GM19467 (cell line): ENCODE measurements around the gene KIF9.
"Not testable (repeated sequence)": the region's sequence is repeated elsewhere in the genome, so short reads cannot be mapped to it uniquely, and the experiment has no call there.

Experiments
- ATAC-seq: cut with Tn5 transposase; IDR thresholded peaks from one replicate; pipeline ENCODE4 v1.9.1; 2021; ENCODE audit warnings: mild to moderate bottlenecking, moderate library complexity; ENCODE audit not compliant: unreplicated experiment

Gene KIF9

DNA sequence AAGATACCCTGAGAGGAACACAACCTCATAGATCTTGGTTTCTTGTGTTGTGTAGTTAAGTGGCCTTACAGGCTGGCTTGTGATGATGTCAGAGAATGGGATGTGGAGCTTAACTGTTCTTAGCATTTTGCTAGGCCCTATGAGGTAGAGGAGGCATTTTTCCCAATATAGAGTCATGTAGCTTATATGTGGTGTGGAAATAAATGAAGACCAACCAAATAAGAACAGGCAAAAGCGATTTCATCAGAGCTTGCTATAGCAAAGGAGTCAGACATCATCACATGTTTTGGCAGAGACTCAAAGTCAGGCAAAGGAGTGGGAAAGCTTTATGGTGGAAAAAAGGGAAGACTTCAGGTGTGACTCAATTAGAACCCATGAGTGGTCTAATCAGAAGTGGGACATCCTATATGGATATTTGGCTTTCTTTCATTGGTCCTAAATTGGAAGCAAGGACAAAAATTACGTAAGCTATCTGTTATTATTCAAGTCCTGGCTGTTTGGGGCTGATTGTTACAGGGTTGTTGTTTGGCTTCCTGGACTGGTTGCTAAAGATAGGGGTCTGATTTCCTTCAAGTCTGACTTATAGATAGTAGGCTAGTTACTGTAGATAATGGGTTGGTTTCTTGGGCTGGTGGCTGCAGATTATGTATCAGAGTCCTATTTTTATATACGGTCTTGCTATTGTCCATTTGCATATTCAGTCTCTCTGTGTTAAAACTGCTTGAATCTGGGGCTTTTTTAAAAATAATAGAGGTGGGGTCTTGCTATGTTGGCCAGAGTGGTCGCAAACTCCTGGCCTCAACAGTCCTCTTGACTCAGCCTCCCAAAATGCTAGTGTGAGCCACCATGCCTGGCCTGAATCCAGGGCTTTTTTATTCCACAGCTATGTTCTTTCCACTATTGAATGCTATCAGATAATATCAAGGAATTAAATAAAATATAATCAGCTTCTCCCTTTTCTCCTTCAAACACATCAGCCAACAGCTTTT is 88.4 kb downstream of the KIF9 start:
- no peak for ATAC-seq

GRCh38 chr3:47186285-47186684 is 96.3 kb downstream of the KIF9 start:
- no peak for ATAC-seq

DNA sequence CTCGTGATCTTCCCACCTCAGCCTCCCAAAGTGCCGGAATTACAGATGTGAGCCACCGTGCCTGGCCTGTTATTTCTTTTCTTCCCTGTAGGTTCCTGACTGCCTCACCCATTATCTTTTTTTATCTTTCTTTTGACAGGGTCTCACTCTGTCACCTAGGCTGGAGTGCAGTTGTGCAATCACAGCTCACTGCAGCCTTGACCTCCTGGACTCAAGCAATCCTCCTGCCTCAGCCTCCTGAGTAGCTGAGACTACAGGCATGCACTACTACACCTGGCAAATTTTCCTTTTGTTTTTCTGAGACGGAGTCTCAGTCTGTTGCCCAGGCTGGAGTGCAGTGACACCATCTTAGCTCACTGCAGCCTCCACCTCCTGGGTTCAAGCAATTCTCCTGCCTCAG is 100.9 kb downstream of the KIF9 start:
- not testable (repeated sequence) for ATAC-seq

DNA sequence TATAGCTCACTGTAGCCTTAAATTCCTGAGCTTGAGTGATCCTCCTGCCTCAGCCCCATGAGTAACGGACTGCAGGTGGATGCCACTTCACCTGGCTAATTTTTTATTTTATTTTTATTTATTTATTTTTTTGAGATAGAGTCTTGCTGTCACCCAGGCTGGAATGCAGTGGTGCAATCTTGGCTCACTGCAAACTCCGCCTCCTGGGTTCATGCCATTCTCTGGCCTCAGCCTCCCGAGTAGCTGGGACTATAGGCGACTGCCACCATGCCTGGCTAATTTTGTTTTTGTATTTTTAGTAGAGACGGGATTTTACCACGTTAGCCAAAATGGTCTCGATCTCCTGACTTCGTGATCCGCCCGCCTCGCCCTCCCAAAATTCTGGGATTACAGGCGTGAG is 102.6 kb downstream of the KIF9 start:
- ATAC-seq, result not testable (repeated sequence)
